HG03460 (cell line): ENCODE results near the gene TP53AIP1.

ENCODE experiments used
- ATAC-seq: cut with Tn5 transposase; IDR thresholded peaks from one replicate; pipeline ENCODE4 v1.9.1; 2021; ENCODE audit not compliant: unreplicated experiment

Gene TP53AIP1

DNA sequence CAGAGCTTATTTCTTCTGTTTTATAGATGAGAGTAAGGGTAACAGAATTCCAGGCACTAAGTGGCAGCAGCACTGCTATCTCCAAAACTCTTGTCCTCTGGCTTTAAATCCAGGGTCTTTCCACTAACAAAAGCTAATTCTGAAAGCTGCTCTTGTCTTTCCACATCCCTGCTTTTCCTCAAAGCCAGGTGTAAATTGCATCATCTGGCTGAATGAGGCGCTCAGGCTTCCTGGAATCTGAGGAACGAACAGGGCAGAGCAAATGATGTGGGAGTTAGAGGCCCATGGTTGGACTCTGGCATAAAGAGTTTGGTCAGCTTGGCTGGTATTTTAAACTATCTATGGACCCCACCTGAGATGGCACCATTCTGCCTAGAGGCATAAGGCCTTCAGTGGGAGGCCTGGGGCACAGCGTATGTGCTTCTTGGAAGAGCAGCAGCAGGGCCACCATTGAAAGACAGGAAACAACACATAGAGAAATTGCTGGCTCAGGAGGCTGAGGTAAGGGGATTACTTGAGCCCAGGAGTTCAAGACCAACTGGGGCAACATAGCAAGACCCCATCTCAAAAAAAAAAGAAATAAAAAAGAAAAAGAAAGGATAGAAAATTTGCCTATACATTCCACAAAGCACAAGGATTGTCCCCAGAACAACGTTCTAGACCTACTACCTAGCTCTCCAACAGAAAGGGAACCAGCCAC lies 49.7 kb downstream of the TP53AIP1 start:
- ATAC-seq = no peak

DNA sequence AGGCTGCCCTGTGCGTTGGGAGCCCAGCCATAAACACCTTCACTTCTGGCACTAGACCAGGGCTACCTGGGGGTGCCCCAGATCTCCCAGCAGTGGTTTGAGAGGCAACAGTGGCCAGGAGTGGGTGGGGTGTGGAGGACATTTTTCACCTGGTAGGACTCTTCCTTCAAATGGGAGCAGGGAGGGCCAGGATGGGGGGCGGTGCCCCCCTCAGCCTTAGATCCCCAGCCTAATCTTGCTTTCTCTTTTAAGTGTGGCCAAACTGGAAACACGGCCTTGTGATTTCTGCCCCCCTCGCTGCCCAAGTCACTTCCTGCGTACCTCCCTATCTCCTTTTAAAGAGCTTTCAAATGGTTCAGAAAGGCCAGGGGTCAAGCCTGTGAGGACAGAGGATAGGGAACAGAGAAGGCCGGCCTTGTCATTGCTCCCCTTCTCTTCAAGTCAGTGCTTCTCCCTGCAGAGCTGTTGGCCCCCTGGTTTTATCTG lies 50.7 kb downstream of the TP53AIP1 start:
- no peak for ATAC-seq

DNA sequence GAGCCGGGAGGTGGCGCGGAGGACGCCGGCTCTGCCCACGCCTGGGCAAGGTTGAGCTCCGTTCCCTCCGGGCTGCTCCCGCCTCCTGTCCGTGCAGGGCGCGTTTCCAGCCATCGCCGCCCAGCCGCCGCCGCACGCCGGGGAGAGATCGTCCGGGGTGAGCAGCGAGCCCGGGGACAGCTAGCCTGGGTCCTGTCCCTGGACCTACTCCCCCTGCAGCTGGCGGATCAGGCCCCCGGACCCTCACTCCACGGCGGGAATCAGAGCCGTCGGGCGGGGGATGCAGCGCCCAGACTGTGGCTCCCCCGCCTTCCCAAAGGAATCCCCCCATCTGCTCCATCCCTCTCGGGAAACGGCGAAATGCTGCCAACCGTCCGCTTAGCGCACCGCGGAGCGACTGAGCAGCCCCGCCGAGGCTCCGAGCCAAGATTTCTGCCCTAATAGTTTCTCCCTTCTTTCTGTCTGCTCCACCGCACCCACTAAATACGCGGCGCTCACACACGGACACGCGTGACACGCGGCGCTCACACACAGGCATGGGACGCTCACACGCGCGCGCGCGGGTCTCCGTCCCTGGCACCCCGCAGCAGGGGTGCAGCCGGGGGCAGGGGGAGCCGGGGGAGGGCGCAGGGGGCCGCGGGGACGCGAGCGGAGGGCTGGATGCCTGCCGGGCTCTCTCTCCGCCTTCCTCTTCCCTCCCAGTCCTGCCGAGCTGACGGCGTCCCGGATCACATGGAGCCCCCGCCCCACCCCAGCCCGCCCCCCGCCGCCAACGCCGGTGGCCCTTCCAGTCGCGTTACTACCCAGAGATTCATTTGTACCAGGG lies 51.9 kb downstream of the TP53AIP1 start, which contains the start of gene KCNJ5:
Gene KCNJ5 (plus strand): TSS at position 814 of the 826 bp plus-strand sequence. CDS start 19,918 bp downstream, outside the sequence.
- no peak for ATAC-seq

DNA sequence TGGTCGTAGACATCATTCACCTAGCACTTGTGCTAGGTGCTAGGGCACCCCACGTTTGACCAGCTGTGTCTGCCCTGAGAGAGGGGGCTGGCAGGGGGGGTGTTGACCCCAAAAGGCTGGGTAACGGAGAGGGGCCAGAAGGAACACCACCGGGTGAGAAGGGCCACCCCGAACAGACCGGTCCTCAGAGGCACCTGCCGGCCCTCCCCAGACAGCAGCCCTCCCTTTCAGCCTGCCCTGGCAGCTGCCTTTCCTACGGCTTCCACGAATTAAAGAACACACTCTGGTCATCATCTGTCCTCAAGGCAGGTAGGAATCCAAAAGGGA lies 52.5 kb downstream of the TP53AIP1 start:
- no peak for ATAC-seq

DNA sequence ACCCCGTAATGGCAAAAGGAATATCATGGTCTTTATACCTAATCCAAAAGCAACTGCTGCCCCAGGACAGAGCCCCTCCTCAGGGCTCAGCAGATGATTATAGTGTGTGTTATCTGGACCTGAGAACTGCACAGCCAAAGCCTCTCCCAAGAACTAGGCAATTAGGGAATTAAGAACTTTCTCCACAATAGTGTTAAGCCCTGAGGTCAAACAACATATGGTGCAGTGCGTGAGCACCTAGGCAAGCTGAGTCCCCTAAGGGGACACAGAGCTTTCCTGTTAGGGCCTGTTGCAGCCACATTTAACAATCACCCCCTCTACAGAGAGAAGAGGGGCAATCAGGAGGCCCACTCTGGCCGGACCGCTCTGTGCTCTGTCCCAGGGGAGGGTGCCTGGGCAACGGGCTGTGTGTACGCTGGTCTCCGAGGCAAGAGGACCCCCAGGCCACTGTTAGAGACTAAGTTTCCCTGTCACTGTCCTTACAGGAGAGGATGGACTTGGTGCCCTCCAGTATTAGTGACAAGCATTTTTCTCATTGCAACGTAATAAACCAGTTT lies 52.9 kb downstream of the TP53AIP1 start:
- no peak for ATAC-seq

DNA sequence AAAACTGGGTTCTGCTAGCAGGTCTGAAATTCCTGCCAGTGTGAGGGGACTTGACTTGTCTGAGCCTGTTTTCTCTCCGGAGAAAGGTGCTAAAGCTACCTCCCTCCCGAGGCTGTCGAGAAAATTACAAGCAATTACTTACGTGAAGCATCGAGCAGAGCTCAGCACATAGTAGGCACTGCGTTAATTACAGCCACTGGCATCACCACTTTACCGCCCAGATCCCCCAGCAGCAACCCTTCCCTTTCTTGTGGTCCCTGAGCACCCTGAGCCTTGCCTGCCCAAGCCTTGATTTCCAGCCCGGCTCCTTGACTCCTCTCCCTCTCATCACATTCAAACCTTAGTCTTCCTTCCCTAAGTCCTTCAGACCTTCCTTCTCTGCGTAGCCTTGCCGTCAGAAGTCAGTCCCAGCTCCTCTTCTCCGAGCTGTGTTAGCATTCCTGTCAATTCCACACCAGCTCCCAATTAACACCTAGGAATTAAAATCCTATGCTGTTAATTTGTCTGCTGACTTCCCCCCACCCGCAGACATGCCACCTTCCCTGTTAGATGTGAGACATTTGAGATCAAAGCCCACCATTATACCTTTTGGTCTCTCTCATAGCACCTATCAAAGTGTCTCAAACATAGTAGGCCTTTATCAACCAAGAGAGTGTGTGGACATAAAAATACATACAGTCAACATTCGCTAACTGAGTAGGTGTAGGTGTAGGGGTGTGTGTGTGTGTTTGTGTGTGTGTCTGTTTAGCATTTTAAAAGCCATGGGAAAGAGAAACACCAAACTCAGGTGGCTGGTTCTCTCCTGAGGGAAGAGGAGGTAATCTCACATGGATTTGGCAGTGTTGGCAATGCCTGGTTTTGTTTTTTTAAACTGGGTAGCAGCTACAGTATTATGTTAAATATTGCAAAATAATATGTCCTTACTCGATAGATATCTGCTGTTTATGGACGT lies 54.4 kb downstream of the TP53AIP1 start:
- no peak for ATAC-seq

DNA sequence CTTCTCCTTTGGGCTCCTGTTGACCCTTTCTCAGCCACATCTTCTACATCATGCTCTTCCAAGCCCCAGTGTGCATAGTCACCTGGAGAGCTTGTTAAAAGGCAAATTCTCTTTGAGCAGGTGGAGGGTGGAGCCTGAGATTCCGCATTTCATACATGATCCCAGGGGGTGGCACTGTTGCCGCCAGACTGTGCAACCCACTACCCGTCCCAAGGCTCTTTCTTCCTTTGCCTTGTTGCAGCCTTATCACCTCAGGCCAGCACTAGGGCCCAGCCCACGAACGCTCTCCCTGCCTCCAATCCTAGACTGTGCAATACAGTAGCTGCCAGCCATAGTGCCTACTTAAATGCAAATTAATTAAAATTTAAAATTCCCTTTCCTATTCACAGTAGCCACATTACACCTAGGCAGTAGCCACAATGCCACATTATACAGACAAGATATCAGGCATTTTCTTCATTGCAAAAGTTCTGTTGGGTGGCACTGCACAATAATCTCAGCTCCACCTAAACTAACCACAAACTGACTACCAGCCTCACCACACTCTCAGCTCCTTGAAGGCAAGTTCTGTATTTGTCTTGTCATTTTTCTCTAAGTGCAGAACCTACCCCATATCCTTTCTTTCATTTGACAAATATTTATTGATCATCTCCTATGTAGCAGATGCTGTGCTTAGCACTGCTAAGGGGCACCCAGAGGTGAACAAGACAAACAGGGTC lies 56.1 kb downstream of the TP53AIP1 start:
- ATAC-seq = no peak
